Tibial artery (tissue), 4 donors: Measurements from ENCODE around the gene MAN1C1.
A peak's percentile ranks its signal among the peaks of the same experiment; 100 is the strongest.

ENCODE experiments used
- DNase-seq, 2 donors: peaks; one replicate each; pipeline ENCODE4 v3.0.0-alpha.2; 2019
- H3K27ac ChIP-seq, 2 donors: fragments of 200-600 bp; sonication (generic) in 1 of 2; 1 replicate in 1 of 2; 2 replicates in 1 of 2; pipeline ENCODE4 v1.5.1; 2018 to 2019; ENCODE audit warnings: mild to moderate bottlenecking in 1 of 2
- H3K27me3 ChIP-seq, 2 donors: fragments of 200-600 bp; sonication (generic) in 1 of 2; one replicate each; pipeline versions ENCODE4 v1.5.1 to v1.6.0; 2016 to 2019
- H3K36me3 ChIP-seq, 3 donors: fragments of 200-600 bp; sonication (generic) in 2 of 3; one replicate each; pipeline ENCODE4 v1.5.1; 2016 to 2019; ENCODE audit warnings: mild to moderate bottlenecking in 2 of 3
- H3K4me1 ChIP-seq, 4 donors: fragments of 200-600 bp; sonication (generic) in 2 of 4; 1 replicate in 3 of 4; 2 replicates in 1 of 4; pipeline ENCODE4 v1.5.1; 2016 to 2019
- H3K4me3 ChIP-seq, 2 donors: fragments of 200-600 bp; sonication (generic) in 1 of 2; 1 replicate in 1 of 2; 2 replicates in 1 of 2; pipeline ENCODE4 v1.5.1; 2018 to 2019; ENCODE audit warnings: mild to moderate bottlenecking in 2 of 2
- H3K9me3 ChIP-seq, 3 donors: fragments of 200-600 bp; sonication (generic) in 1 of 3; one replicate each; pipeline ENCODE4 v1.5.1; 2016 to 2019
- intact Hi-C: fragments of 100-400 bp; cut with DNase I; formaldehyde crosslinking; loops from one replicate; pipeline ENCODE4 v1.15.0; 2023; ENCODE audit warnings: low total_unique reads
- TF ChIP-seq, protein P1 (sequence below), 2 experiments: fragments of 200-600 bp in 1 of 2; fragments of 450-650 bp in 1 of 2; IDR thresholded peaks; one replicate each; pipeline ENCODE4 v1.5.1; 2017 to 2019; ENCODE audit warnings: antibody characterized with exemption in 2 of 2, mild to moderate bottlenecking in 1 of 2, moderate library complexity in 1 of 2

Gene MAN1C1

DNA sequence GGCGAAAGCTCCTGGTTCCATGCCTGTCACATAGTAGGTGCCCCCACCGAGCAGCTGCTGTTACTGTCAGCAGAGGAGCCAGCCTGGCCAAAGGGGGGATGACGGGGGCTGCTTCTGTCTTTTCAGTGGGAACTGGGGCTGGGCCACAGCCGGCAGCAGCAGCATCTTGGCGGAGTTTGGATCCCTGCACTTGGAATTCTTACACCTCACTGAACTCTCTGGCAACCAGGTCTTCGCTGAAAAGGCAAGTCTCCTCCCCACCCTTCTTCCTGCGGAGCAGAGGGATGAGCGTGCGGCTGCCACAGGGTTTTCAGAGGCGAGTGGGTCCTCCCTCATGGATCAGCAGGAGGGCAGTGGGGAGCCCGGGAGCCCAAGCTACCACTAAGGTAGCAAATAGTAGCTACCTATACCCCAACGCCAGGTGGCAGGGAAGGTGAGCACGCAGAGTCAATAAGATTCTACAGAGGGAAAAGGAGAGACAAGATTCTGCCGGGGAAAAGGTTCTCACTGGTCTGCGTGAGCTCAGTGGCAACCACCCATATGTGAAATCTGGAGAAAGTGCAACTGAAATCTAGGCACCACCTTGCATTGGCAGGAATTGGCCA lies 142.0 kb downstream of the MAN1C1 start:
- Histone ChIP-seq H3K4me1 (no peaks in the 10 kb centered on the region), H3K4me3 (no peak overlapping the region), H3K36me3 (peaks cover 0 to 6% (median 0%) of the 10 kb centered on the region in 3 donors), H3K9me3 (no peaks in the 10 kb centered on the region), H3K27ac (no peak overlapping the region), H3K27me3 (no peaks in the 10 kb centered on the region)
- intact Hi-C loops, result no loop called here
- no peak for DNase-seq
- TF ChIP-seq, protein P1, sequence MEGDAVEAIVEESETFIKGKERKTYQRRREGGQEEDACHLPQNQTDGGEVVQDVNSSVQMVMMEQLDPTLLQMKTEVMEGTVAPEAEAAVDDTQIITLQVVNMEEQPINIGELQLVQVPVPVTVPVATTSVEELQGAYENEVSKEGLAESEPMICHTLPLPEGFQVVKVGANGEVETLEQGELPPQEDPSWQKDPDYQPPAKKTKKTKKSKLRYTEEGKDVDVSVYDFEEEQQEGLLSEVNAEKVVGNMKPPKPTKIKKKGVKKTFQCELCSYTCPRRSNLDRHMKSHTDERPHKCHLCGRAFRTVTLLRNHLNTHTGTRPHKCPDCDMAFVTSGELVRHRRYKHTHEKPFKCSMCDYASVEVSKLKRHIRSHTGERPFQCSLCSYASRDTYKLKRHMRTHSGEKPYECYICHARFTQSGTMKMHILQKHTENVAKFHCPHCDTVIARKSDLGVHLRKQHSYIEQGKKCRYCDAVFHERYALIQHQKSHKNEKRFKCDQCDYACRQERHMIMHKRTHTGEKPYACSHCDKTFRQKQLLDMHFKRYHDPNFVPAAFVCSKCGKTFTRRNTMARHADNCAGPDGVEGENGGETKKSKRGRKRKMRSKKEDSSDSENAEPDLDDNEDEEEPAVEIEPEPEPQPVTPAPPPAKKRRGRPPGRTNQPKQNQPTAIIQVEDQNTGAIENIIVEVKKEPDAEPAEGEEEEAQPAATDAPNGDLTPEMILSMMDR (IDR thresholded peaks at IDR 0.05), result no peak

DNA sequence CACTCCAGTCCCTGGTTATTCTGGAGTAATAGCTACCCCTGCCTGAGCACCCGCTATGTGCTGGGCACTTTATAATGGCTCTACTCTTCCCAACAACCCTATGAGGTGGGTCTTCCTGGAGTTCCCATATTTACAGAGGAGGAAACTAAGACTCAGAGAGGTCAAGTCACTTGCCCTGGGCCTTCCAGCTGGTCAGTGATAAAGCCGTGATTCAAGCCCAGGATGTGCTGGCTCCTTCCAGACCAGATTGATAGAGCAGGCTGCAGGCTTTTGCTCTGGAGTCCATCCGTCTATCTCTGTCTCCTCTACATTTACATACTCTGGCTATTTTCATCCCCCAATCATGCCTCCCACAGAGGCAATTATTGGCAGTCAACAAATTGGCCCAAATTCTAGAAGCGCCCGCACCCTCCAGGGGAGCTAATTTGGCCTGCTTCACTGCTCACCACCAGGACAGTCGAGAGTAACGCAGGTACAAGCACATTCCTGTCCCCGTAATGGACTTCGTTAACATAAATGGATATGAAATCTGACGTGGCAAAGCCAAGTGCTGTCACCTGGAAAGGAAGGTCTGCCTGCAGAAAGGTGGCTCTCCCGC lies 143.6 kb downstream of the MAN1C1 start:
- Histone ChIP-seq H3K27me3 (no peaks in the 10 kb centered on the region), H3K9me3 (no peaks in the 10 kb centered on the region), H3K4me3 (no peak overlapping the region), H3K36me3 (peaks cover 0 to 10% (median 6%) of the 10 kb centered on the region in 3 donors), H3K27ac (no peak overlapping the region), H3K4me1 (peaks cover 0 to under 1% (median under 1%) of the 10 kb centered on the region in 4 donors)
- TF ChIP-seq, protein P1 (IDR thresholded peaks at IDR 0.05), result no peak
- DNase-seq, result no peak
- intact Hi-C loops, result no loop called here

DNA sequence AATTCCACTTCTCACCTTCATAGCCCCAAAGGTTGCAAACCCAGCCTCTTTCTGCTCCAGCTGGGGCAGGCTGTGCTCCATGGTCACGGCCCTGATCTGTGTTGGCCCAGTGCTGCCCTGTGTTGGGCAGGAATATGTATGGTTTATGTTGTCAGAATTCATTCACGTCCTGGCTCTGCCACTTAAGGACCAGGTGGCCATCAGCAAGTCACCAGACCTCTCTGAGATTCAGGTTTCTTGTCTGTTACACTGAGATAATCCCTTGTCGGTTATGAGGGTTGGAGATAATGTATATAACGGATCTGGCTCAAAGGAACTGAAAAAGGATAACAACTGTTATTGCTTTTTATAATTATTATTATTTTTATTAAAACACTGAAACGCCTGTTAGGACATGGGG lies 144.3 kb downstream of the MAN1C1 start:
- intact Hi-C loops, result no loop called here
- no peaks in the 10 kb centered on the region for H3K9me3 ChIP-seq
- peaks cover 0 to 7% (median 7%) of the 10 kb centered on the region in 4 donors for H3K4me1 ChIP-seq
- H3K27me3 ChIP-seq, result no peaks in the 10 kb centered on the region
- TF ChIP-seq, protein P1 (IDR thresholded peaks at IDR 0.05), result no peak
- H3K27ac ChIP-seq, result no peak overlapping the region
- no peak for DNase-seq
- H3K36me3 ChIP-seq, result peaks cover 0 to 10% (median 6%) of the 10 kb centered on the region in 3 donors
- no peak overlapping the region for H3K4me3 ChIP-seq

DNA sequence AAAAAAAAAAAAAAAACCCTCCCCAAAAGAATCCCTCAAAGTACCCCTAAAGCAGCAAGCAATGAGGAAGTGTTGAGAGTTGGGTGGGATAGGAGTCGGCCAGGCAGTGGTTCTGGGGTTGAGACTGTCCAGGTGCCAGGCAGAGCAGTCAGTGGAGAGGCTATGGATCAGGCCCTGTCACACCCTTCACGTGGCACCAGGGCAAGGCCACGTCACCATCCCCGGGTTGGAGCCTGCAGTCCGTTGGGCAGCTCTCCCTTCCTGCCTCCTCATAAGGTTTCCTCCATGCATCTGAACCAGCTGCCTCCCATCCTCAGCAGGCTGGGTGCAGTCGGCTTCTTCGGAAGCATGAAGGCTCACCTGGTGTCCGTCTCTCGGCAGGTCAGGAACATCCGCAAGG lies 146.9 kb downstream of the MAN1C1 start:
- Histone ChIP-seq H3K27me3 (no peaks in the 10 kb centered on the region), H3K4me1 (peaks cover 0 to 17% (median 13%) of the 10 kb centered on the region in 4 donors), H3K4me3 (no peak overlapping the region), H3K9me3 (no peaks in the 10 kb centered on the region), H3K27ac (no peak overlapping the region), H3K36me3 (peaks cover 0 to 10% (median 10%) of the 10 kb centered on the region in 3 donors)
- intact Hi-C loops, result no loop called here
- TF ChIP-seq, protein P1 (IDR thresholded peaks at IDR 0.05), result no peak
- no peak for DNase-seq

DNA sequence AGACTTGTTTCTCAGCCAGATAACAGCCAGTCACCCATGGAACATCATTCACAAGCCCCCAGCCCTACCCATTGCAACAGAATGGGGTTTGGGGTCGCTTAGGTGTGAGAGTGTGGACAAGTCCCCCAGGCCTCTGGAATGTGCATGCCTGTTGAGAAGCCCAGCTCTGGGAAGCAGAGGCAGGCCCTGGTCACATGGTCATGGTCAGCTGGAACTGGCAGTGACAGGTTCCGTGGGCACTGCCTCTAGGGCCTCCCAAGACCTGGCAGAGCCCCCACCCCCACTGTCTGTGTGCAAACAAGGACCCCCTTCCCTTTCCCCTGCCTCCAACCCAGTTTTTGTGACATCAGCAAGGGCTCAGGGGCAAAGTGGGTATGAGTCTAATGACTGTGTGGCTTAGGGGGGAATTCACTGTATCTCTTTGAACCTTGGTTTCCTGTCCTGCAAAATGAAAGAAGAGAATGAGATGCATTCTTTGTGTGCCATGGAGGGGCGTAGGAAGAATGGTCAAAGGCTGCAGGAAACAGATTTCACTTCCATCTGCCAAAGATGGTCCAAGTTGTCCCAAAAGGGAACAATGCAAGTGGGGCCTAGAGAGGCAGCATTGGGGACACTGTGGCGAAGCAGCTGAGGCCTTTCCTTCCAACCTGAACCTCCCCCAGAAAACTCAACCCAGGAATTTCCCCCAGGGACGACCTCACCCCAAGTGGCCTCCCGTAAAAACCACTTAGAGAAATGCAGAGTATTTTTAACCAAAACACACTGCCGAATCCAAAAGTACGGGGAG lies 148.7 kb downstream of the MAN1C1 start:
- Histone ChIP-seq H3K4me1 (peaks cover 0 to 17% (median 13%) of the 10 kb centered on the region in 4 donors), H3K9me3 (no peaks in the 10 kb centered on the region), H3K36me3 (peaks cover 0 to 10% (median 10%) of the 10 kb centered on the region in 3 donors), H3K27me3 (no peaks in the 10 kb centered on the region), H3K27ac (peak overlapping the region; percentile 52 to 57), H3K4me3 (no peak overlapping the region)
- intact Hi-C loops, result no loop called here
- TF ChIP-seq, protein P1 (IDR thresholded peaks at IDR 0.05), result no peak
- no peak for DNase-seq
